ENCODE data around the gene F11.
"Not testable (repeated sequence)": the region's sequence is repeated elsewhere in the genome, so short reads cannot be mapped to it uniquely, and the experiment has no call there.

F11 gene

DNA sequence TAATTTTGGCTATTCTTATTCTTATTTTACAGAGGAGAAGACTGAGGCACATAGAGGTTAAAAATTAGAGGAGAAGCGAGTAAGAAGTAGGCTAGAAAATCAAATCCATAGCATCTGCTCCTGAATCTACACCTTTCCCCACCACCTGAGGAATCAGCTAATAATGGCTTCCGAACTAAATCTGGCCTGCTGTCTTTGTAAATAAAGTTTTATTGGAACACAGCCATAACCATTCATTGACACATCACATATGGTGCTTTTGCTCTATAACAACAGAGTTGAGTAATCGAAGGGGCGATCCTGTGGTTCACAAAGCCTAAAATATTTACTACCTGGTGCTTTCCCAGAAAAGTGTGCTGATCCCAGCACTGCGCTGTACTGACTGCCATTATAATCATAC, 38.2 kb downstream of the F11 start:
- no peak for DNase-seq

GRCh38 chr4:186304866-186305505, 39.0 kb downstream of the F11 start:
- DNase-seq = no peak

DNA sequence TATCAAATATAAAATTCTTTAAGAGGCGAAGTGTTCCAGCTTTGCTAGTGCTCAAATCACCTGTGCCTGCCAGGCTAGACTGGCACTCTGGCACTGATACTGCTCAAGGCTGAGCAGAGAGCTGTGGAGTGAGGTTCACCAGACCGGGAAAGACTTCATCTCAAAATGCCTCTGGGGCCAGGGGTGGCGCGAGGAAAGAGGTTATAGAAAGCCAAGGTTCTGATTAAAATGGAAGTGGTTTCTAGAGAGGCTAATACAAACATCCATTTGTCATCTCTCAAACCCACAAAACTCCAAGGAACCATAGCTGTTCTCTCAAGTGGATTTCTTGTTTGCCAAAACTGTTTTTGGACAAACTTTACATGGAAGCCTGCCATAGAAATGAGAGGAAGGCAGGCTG, 41.5 kb downstream of the F11 start:
- no peak for DNase-seq

DNA sequence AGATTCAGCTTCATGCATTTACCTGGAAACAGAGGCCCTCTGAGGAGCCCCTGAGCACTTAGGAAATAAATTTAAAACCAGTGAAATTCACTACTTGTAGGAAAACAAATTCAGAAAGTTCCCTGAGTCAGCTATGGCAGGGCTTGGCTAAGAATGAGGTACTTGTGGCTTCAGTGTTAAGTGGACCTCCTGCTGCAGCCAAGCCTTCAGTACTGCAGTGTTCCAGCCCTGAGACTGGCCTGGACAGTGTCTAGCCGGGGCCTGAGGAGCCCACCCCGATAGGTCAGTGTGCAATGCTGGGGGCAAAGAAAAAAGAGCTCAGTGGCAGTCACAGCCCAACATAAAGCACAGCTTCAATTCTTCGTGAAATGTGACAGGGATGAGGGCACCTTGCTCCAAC, 41.9 kb downstream of the F11 start:
- DNase-seq = no peak

DNA sequence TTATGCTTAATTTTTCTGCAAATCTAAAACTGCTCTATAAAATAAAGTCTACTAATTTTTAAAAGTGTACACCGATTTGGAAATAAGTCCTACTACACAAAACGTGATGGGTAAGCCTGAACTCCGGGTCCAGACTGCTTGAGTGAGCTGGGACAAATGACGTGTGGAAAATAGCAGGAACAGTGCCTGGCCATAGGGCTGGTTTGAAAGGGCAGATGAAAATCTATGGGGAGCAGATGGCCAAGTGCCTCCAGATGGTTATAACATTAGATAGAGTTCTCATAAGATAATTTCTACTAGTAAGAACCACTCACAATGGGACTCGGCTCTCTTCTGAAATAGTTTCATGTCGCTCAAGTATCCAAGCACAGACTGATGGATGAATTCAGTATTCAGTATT, 52.5 kb downstream of the F11 start:
- no peak for DNase-seq

DNA sequence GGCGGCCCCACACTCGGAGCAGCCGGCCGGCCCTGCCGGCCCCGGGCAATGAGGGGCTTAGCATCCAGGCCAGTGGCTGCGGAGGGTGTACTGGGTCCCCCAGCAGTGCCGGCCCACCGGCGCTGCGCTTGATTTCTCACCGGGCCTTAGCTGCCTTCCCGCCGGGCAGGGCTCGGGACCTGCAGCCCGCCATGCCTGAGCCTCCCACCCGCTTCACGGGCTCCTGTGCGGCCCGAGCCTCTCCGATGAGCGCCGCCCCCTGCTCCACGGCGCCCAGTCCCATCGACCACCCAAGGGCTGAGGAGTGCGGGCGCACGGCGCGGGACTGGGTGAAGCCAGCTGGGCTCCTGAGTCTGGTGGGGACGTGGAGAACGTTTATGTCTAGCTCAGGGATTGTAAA, 58.7 kb downstream of the F11 start:
- not testable (repeated sequence) for DNase-seq

DNA sequence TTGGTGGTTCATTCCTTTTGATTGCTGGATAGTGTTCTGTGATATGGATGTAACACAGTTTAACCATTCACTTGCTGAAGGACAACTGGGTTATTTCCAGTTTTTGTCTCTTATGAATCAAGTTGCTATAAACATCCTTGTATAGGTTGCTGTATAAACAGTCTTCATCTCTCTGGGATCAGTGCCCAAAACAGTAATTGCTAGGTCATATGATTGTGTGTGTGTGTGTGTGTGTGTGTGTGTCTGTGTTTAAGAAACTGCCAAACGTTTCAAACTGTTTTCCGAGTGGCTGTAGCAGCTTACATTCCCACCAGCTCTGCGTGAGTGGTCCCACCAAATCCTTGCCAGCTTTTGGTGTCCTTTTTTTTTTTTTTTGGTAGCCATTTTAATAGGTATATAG, 60.4 kb downstream of the F11 start:
- no peak for DNase-seq

GRCh38 chr4:186329372-186329771, 63.4 kb downstream of the F11 start:
- no peak for DNase-seq

DNA sequence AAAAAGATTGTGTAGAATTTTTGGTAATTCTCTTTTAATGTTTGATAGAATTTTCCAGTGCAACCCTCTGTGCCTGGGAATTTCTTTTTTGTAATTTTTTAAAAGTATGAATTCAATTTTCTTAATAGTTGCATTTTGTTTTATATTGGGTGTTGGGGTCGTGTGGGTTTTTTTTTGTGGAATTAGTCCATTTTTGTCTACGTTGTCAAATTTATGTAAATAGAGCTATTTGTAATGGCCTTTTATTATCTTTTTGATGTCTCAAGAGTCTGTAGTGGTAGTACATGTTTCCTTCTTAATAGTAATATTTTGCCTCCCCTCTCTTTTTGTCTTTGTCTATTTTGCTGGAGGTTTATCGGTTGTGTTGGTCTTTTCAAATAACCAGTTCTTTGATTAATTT, 64.4 kb downstream of the F11 start:
- no peak for DNase-seq

GRCh38 chr4:186335793-186336192, 69.8 kb downstream of the F11 start:
- DNase-seq = no peak

Data from NCI-H2227 treated with DMSO at 0.1 percent for 48 hours (cell line).